SK-N-SH (cell line): ENCODE results near the gene UNC5B. TPM values are rescaled to one million over a fixed set of nuclear protein-coding genes. Genes with fewer than 3 reads are reported as not detected.

ENCODE experiments used
- CTCF ChIA-PET: fragments of 300-600, 350-600 bp; formaldehyde crosslinking; extraction: SDS; loops from one replicate; lab custom pipeline; 2021; lab: Yijun Ruan, JAX
- POLR2A ChIA-PET: fragments of 350-600 bp; sonication (Branson Sonifier 250); formaldehyde crosslinking; extraction: SDS; loops from one replicate; lab custom pipeline; 2020; ENCODE audit warnings: antibody characterized with exemption, inconsistent platforms; lab: Yijun Ruan, JAX
- DNase-seq: peaks from one replicate; pipeline ENCODE4 v3.0.0; 2012
- H2AFZ ChIP-seq: fragments of 200-600 bp; sonication (generic); 2 replicates; pipeline ENCODE4 v1.8.1; 2016; ENCODE audit warnings: antibody characterized with exemption, mild to moderate bottlenecking, low read depth
- H3F3A ChIP-seq: fragments of 200-600 bp; sonication (generic); replicated peaks from 2 replicates; pipeline ENCODE3; 2016; ENCODE audit warnings: antibody characterized with exemption, mild to moderate bottlenecking; ENCODE audit not compliant: insufficient read depth
- H3K27ac ChIP-seq, 2 experiments: fragments of 200-500 bp in 1 of 2; fragments of 200-600 bp in 1 of 2; sonication (Bioruptor generic) in 1 of 2; sonication (generic), shearing (Covaris generic) in 1 of 2; 2 replicates each; pipeline versions ENCODE4 v1.5.1 to v1.6.1; 2014 to 2016; ENCODE audit warnings: low read depth in 2 of 2, inconsistent platforms in 1 of 2, low read length in 1 of 2, mild to moderate bottlenecking in 1 of 2, mixed read lengths in 1 of 2
- H3K27me3 ChIP-seq: fragments of 200-600 bp; sonication (generic), shearing (Covaris generic); 2 replicates; pipeline ENCODE4 v1.6.1; 2016; ENCODE audit warnings: mixed run types; ENCODE audit not compliant: insufficient read depth
- H3K36me3 ChIP-seq, 2 experiments: fragments of 200-500 bp in 1 of 2; fragments of 200-600 bp in 1 of 2; sonication (Bioruptor generic) in 1 of 2; sonication (generic) in 1 of 2; replicated peaks in 1 of 2; 2 replicates each; pipeline versions ENCODE3 to v1.5.1; 2014 to 2016; ENCODE audit warnings: low read length in 1 of 2, mild to moderate bottlenecking in 1 of 2; ENCODE audit not compliant: insufficient read depth in 2 of 2, control insufficient read depth in 1 of 2
- H3K4me1 ChIP-seq, 2 experiments: fragments of 200-500 bp in 1 of 2; fragments of 200-600 bp in 1 of 2; sonication (Bioruptor generic) in 1 of 2; sonication (generic), shearing (Covaris generic) in 1 of 2; 2 replicates each; pipeline versions ENCODE4 v1.5.1 to v1.6.1; 2014 to 2016; ENCODE audit warnings: low read depth in 1 of 2, low read length in 1 of 2, mixed run types in 1 of 2; ENCODE audit not compliant: insufficient read depth in 2 of 2, control insufficient read depth in 1 of 2
- H3K4me2 ChIP-seq: fragments of 200-600 bp; sonication (generic), shearing (Covaris generic); 2 replicates; pipeline ENCODE4 v1.6.1; 2017; ENCODE audit warnings: mixed run types
- H3K4me3 ChIP-seq, 2 experiments: fragments of 200-500 bp in 1 of 2; fragments of 200-600 bp in 1 of 2; sonication (Bioruptor generic) in 1 of 2; sonication (generic), shearing (Covaris generic) in 1 of 2; 2 replicates each; pipeline versions ENCODE4 v1.5.1 to v1.8.1; 2014 to 2016; ENCODE audit warnings: low read depth in 2 of 2, inconsistent platforms in 1 of 2, low read length in 1 of 2, mild to moderate bottlenecking in 1 of 2, mixed read lengths in 1 of 2, moderate library complexity in 1 of 2
- H3K79me2 ChIP-seq: fragments of 200-600 bp; sonication (generic); 2 replicates; pipeline ENCODE4 v1.8.1; 2017; ENCODE audit warnings: mild to moderate bottlenecking; ENCODE audit not compliant: insufficient read depth
- H3K9ac ChIP-seq: fragments of 200-600 bp; sonication (generic); 2 replicates; pipeline ENCODE4 v1.6.1; 2017; ENCODE audit warnings: mixed run types
- H3K9me2 ChIP-seq: fragments of 200-600 bp; sonication (generic); 2 replicates; pipeline ENCODE4 v1.6.1; 2017; ENCODE audit warnings: mixed run types
- H3K9me3 ChIP-seq: fragments of 200-600 bp; sonication (generic); 2 replicates; pipeline ENCODE4 v1.6.1; 2017; ENCODE audit warnings: mixed run types, mild to moderate bottlenecking, moderate library complexity
- H4K20me1 ChIP-seq: fragments of 200-600 bp; sonication (generic); 2 replicates; pipeline ENCODE4 v1.6.1; 2017; ENCODE audit warnings: mild to moderate bottlenecking, mixed run types; ENCODE audit not compliant: insufficient read depth
- ELF1 ChIP-seq: IDR thresholded peaks from 2 replicates; pipeline ENCODE4 v1.4.0; 2012
- EZH2phosphoT487 ChIP-seq: fragments of 200-600 bp; sonication (generic); IDR thresholded peaks from 2 replicates; pipeline ENCODE4 v1.6.1; 2017; ENCODE audit warnings: low read depth, mixed run types, mild to moderate bottlenecking, antibody characterized with exemption, moderate library complexity, borderline replicate concordance
- FOXM1 ChIP-seq: IDR thresholded peaks from 2 replicates; pipeline ENCODE4 v1.4.0; 2012; ENCODE audit warnings: low read depth, mild to moderate bottlenecking
- GATA2 ChIP-seq: sonication (generic); formaldehyde crosslinking; IDR thresholded peaks from 2 replicates; pipeline ENCODE4 v1.5.0; 2020; ENCODE audit warnings: mild to moderate bottlenecking, missing genetic modification reagents
- MXI1 ChIP-seq: IDR thresholded peaks from 2 replicates; pipeline ENCODE4 v1.6.1; 2012; ENCODE audit warnings: mild to moderate bottlenecking, low read depth, low read length, improper control_type of control experiment
- NRF1 ChIP-seq: IDR thresholded peaks from 2 replicates; pipeline ENCODE4 v1.6.1; 2012; ENCODE audit warnings: low read depth, mild to moderate bottlenecking, low read length
- RAD21 ChIP-seq: IDR thresholded peaks from 2 replicates; pipeline ENCODE4 v1.6.1; 2012; ENCODE audit warnings: mild to moderate bottlenecking, low read length
- RCOR1 ChIP-seq: fragments of 150-350 bp; IDR thresholded peaks from 2 replicates; pipeline ENCODE4 v1.6.1; 2017; ENCODE audit warnings: antibody characterized with exemption, low read length
- RXRA ChIP-seq: IDR thresholded peaks from 2 replicates; pipeline ENCODE4 v1.4.0; 2012; ENCODE audit warnings: low read depth, mild to moderate bottlenecking, borderline replicate concordance
- SMC3 ChIP-seq: IDR thresholded peaks from 2 replicates; pipeline ENCODE4 v1.6.1; 2012; ENCODE audit warnings: low read depth, low read length, improper control_type of control experiment
- TCF12 ChIP-seq: IDR thresholded peaks from 2 replicates; pipeline ENCODE4 v1.4.0; 2012
- TEAD4 ChIP-seq: IDR thresholded peaks from 2 replicates; pipeline ENCODE4 v1.4.0; 2012; ENCODE audit warnings: mild to moderate bottlenecking, borderline replicate concordance; ENCODE audit not compliant: insufficient read depth
- USF1 ChIP-seq: IDR thresholded peaks from 2 replicates; pipeline ENCODE4 v1.4.0; 2012; ENCODE audit warnings: low read depth, borderline replicate concordance
- YY1 ChIP-seq: IDR thresholded peaks from 2 replicates; pipeline ENCODE4 v1.4.0; 2012; ENCODE audit warnings: low read depth, mild to moderate bottlenecking
- WGBS: methylation state at CpG from one replicate; pipeline ENCODE4 v1.1.6; 2017; ENCODE audit warnings: low lambda C conversion rate; 5-methylcytosine and 5-hydroxymethylcytosine counted together
- polyA plus RNA-seq, 3 experiments: library from polyadenylated mRNA; depleted of rRNA; stranded (reverse); fragments of >200 nt; gene quantifications; 2 replicates each; pipeline ENCODE4 v1.2.3, GENCODE V29; 2012
- TF ChIP-seq, protein P1 (sequence below): IDR thresholded peaks from 2 replicates; pipeline ENCODE4 v1.6.1; 2012; ENCODE audit warnings: mild to moderate bottlenecking, low read depth, low read length, moderate library complexity
- TF ChIP-seq, protein P2 (sequence below): IDR thresholded peaks from 2 replicates; pipeline ENCODE4 v1.4.0; 2012; ENCODE audit warnings: low read depth, borderline replicate concordance
- TF ChIP-seq, protein P3 (sequence below): fragments of 200-600 bp; sonication (generic); IDR thresholded peaks from 2 replicates; pipeline ENCODE4 v1.6.1; 2017; ENCODE audit warnings: antibody characterized with exemption, mild to moderate bottlenecking, moderate library complexity

Gene UNC5B
- polyA plus RNA-seq, 1 of the 3 experiments (the other 2 are of a cell fraction) = 13.8 TPM

- 57% methylated on average over 18 of the region's 19 CpGs for WGBS
- H3F3A ChIP-seq = peaks cover 24% of the 10 kb centered on the region
- peaks cover 0 to 3% of the 10 kb centered on the region in 2 experiments for H3K36me3 ChIP-seq
- no peak overlapping the region for H3K9ac ChIP-seq
- no peaks in the 10 kb centered on the region for H3K9me3 ChIP-seq
- H3K27me3 ChIP-seq = no peaks in the 10 kb centered on the region
- H3K4me2 ChIP-seq = no peak overlapping the region
- no peaks in the 10 kb centered on the region for H3K79me2 ChIP-seq
- H3K4me1 ChIP-seq = peaks cover 0 to 8% of the 10 kb centered on the region in 2 experiments; a peak in 1 of 4 replicates
- no peak overlapping the region for H3K27ac ChIP-seq
- no peak for TF ChIP-seq USF1
- TF ChIP-seq FOXM1 = no peak
- TF ChIP-seq MXI1 = no peak
- TF ChIP-seq, protein P1, sequence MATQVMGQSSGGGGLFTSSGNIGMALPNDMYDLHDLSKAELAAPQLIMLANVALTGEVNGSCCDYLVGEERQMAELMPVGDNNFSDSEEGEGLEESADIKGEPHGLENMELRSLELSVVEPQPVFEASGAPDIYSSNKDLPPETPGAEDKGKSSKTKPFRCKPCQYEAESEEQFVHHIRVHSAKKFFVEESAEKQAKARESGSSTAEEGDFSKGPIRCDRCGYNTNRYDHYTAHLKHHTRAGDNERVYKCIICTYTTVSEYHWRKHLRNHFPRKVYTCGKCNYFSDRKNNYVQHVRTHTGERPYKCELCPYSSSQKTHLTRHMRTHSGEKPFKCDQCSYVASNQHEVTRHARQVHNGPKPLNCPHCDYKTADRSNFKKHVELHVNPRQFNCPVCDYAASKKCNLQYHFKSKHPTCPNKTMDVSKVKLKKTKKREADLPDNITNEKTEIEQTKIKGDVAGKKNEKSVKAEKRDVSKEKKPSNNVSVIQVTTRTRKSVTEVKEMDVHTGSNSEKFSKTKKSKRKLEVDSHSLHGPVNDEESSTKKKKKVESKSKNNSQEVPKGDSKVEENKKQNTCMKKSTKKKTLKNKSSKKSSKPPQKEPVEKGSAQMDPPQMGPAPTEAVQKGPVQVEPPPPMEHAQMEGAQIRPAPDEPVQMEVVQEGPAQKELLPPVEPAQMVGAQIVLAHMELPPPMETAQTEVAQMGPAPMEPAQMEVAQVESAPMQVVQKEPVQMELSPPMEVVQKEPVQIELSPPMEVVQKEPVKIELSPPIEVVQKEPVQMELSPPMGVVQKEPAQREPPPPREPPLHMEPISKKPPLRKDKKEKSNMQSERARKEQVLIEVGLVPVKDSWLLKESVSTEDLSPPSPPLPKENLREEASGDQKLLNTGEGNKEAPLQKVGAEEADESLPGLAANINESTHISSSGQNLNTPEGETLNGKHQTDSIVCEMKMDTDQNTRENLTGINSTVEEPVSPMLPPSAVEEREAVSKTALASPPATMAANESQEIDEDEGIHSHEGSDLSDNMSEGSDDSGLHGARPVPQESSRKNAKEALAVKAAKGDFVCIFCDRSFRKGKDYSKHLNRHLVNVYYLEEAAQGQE = no peak
- no peak for TF ChIP-seq ELF1
- TF ChIP-seq, all 33 proteins: peak for 0
- POLR2A ChIA-PET = no interaction called here
- no peak overlapping the region for H2AFZ ChIP-seq
- no peak overlapping the region for H3K4me3 ChIP-seq
- CTCF ChIA-PET = interaction anchor here (0.6 to 5.1 kb wide), 26 partner anchors 10 to 583 kb away, joined by 3 to 33 read pairs (median 4); partner anchors contain the start of gene CDH23
- no peaks in the 10 kb centered on the region for H4K20me1 ChIP-seq
- no peak for DNase-seq
- no peaks in the 10 kb centered on the region for H3K9me2 ChIP-seq
Observed at GRCh38 chr10:71312811-71313789, 100.7 kb downstream of the UNC5B start.

GRCh38 chr10:71314028-71314693 lies 101.8 kb downstream of the UNC5B start:
- POLR2A ChIA-PET = no interaction called here
- H3K27ac ChIP-seq = no peak overlapping the region
- peaks cover 0 to 3% of the 10 kb centered on the region in 2 experiments for H3K36me3 ChIP-seq
- H3K9me3 ChIP-seq = no peaks in the 10 kb centered on the region
- no peak overlapping the region for H3K4me3 ChIP-seq
- 8% methylated on average over 17 of the region's 21 CpGs for WGBS
- CTCF ChIA-PET = interaction anchor here (0.6 to 5.1 kb wide), 39 partner anchors 10 to 582 kb away, joined by 3 to 33 read pairs (median 4); partner anchors contain the start of gene CDH23
- no peak overlapping the region for H3K9ac ChIP-seq
- H3K79me2 ChIP-seq = no peaks in the 10 kb centered on the region
- H3K9me2 ChIP-seq = no peaks in the 10 kb centered on the region
- H4K20me1 ChIP-seq = no peaks in the 10 kb centered on the region
- peaks cover 20% of the 10 kb centered on the region for H3F3A ChIP-seq
- H2AFZ ChIP-seq = no peak overlapping the region
- no peak overlapping the region for H3K4me2 ChIP-seq
- DNase-seq = peak; percentile 81
- no peaks in the 10 kb centered on the region for H3K27me3 ChIP-seq
- peaks cover 0 to 11% of the 10 kb centered on the region in 2 experiments; a peak in 1 of 4 replicates for H3K4me1 ChIP-seq
- TF ChIP-seq TEAD4 (no peak), FOXM1 (no peak), NRF1 (no peak), YY1 (no peak), TCF12 (no peak), SMC3 (peak; percentile 59), RAD21 (peak; percentile 80), RXRA (no peak), GATA2 (no peak), RCOR1 (no peak), EZH2phosphoT487 (no peak)
- TF ChIP-seq, protein P2, sequence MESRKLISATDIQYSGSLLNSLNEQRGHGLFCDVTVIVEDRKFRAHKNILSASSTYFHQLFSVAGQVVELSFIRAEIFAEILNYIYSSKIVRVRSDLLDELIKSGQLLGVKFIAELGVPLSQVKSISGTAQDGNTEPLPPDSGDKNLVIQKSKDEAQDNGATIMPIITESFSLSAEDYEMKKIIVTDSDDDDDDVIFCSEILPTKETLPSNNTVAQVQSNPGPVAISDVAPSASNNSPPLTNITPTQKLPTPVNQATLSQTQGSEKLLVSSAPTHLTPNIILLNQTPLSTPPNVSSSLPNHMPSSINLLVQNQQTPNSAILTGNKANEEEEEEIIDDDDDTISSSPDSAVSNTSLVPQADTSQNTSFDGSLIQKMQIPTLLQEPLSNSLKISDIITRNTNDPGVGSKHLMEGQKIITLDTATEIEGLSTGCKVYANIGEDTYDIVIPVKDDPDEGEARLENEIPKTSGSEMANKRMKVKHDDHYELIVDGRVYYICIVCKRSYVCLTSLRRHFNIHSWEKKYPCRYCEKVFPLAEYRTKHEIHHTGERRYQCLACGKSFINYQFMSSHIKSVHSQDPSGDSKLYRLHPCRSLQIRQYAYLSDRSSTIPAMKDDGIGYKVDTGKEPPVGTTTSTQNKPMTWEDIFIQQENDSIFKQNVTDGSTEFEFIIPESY = no peak
- TF ChIP-seq, protein P3, sequence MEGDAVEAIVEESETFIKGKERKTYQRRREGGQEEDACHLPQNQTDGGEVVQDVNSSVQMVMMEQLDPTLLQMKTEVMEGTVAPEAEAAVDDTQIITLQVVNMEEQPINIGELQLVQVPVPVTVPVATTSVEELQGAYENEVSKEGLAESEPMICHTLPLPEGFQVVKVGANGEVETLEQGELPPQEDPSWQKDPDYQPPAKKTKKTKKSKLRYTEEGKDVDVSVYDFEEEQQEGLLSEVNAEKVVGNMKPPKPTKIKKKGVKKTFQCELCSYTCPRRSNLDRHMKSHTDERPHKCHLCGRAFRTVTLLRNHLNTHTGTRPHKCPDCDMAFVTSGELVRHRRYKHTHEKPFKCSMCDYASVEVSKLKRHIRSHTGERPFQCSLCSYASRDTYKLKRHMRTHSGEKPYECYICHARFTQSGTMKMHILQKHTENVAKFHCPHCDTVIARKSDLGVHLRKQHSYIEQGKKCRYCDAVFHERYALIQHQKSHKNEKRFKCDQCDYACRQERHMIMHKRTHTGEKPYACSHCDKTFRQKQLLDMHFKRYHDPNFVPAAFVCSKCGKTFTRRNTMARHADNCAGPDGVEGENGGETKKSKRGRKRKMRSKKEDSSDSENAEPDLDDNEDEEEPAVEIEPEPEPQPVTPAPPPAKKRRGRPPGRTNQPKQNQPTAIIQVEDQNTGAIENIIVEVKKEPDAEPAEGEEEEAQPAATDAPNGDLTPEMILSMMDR = peak; percentile 69
